Measurements from ENCODE around the gene TCN2.
"Not testable (repeated sequence)": the region's sequence is repeated elsewhere in the genome, so short reads cannot be mapped to it uniquely, and the experiment has no call there.

Gene TCN2

GRCh38 chr22:30565341-30565740 is 41.6 kb upstream of the TCN2 start:
- H3K36me3 ChIP-seq = no peaks in the 10 kb centered on the region
- no peak for TF ChIP-seq Cebpa-rat (IDR thresholded peaks at IDR 0.05)
- H3K9ac ChIP-seq = no peak overlapping the region
- H3K27me3 ChIP-seq = no peaks in the 10 kb centered on the region
- no peaks in the 10 kb centered on the region; a peak in 2 of 20 replicates for H3K4me1 ChIP-seq
- no peak overlapping the region for H3K4me2 ChIP-seq
- no peaks in the 10 kb centered on the region for H3K9me3 ChIP-seq (replicated peaks in 1 of 11)
- no peak overlapping the region for H3K4me3 ChIP-seq
- peaks cover 0 to 7% (median 0%) of the 10 kb centered on the region in 11 experiments; a peak in 2 of 22 replicates for H4K20me1 ChIP-seq
- no peak overlapping the region for H3K27ac ChIP-seq

GRCh38 chr22:30566125-30566524 is 40.8 kb upstream of the TCN2 start:
- TF ChIP-seq Cebpa-rat (IDR thresholded peaks at IDR 0.05) = no peak
- H4K20me1 ChIP-seq = peaks cover 0 to 7% (median 0%) of the 10 kb centered on the region in 11 experiments; a peak in 2 of 22 replicates
- no peak overlapping the region for H3K9ac ChIP-seq
- no peaks in the 10 kb centered on the region for H3K27me3 ChIP-seq
- no peak overlapping the region for H3K4me3 ChIP-seq
- no peak overlapping the region for H3K27ac ChIP-seq
- no peaks in the 10 kb centered on the region; a peak in 2 of 20 replicates for H3K4me1 ChIP-seq
- no peak overlapping the region for H3K4me2 ChIP-seq
- H3K9me3 ChIP-seq (replicated peaks in 1 of 11) = no peaks in the 10 kb centered on the region
- no peaks in the 10 kb centered on the region for H3K36me3 ChIP-seq

GRCh38 chr22:30567277-30567676 is 39.7 kb upstream of the TCN2 start:
- H3K36me3 ChIP-seq; H3K27me3 ChIP-seq; H3K4me3 ChIP-seq; H3K27ac ChIP-seq; H3K4me2 ChIP-seq; H3K9me3 ChIP-seq (replicated peaks in 1 of 11); H3K4me1 ChIP-seq; H3K9ac ChIP-seq: not testable (repeated sequence)
- peaks cover 0 to 14% (median 0%) of the 10 kb centered on the region in 11 experiments; a peak in 5 of 22 replicates for H4K20me1 ChIP-seq

- Histone ChIP-seq H3K27me3 (no peaks in the 10 kb centered on the region), H3K9me3 (replicated peaks in 1 of 11) (no peaks in the 10 kb centered on the region), H3K36me3 (no peaks in the 10 kb centered on the region), H4K20me1 (peaks cover 0 to 24% (median 7%) of the 10 kb centered on the region in 11 experiments; a peak in 14 of 22 replicates), H3K4me1 (no peaks in the 10 kb centered on the region; a peak in 1 of 20 replicates), H3K9ac (no peak overlapping the region), H3K27ac (no peak overlapping the region), H3K4me3 (no peak overlapping the region), H3K4me2 (no peak overlapping the region)
- TF ChIP-seq Cebpa-rat (IDR thresholded peaks at IDR 0.05) = no peak
Observed at GRCh38 chr22:30568137-30568805, 38.7 kb upstream of the TCN2 start.

GRCh38 chr22:30569674-30570202 is 37.2 kb upstream of the TCN2 start:
- Histone ChIP-seq H3K4me3 (no peak overlapping the region), H3K9me3 (replicated peaks in 1 of 11) (no peaks in the 10 kb centered on the region), H3K4me1 (no peaks in the 10 kb centered on the region), H3K36me3 (no peaks in the 10 kb centered on the region), H3K27ac (no peak overlapping the region), H3K4me2 (no peak overlapping the region), H4K20me1 (peaks cover 0 to 30% (median 19%) of the 10 kb centered on the region in 11 experiments; a peak in 17 of 22 replicates), H3K9ac (no peak overlapping the region), H3K27me3 (peaks cover 0 to 6% (median under 1%) of the 10 kb centered on the region in 11 experiments; a peak in 12 of 22 replicates)
- TF ChIP-seq Cebpa-rat (IDR thresholded peaks at IDR 0.05) = no peak

GRCh38 chr22:30572210-30572609 is 34.8 kb upstream of the TCN2 start:
- H3K27ac ChIP-seq = no peak overlapping the region
- no peak overlapping the region for H3K9ac ChIP-seq
- peaks cover 3 to 17% (median 10%) of the 10 kb centered on the region in 11 experiments; a peak in 14 of 22 replicates for H3K27me3 ChIP-seq
- no peak overlapping the region for H3K4me2 ChIP-seq
- H3K36me3 ChIP-seq = peaks cover 20 to 25% (median 23%) of the 10 kb centered on the region in 11 experiments
- TF ChIP-seq Cebpa-rat (IDR thresholded peaks at IDR 0.05) = no peak
- no peak overlapping the region for H3K4me3 ChIP-seq
- no peaks in the 10 kb centered on the region for H3K4me1 ChIP-seq
- H3K9me3 ChIP-seq (replicated peaks in 1 of 11) = no peaks in the 10 kb centered on the region
- H4K20me1 ChIP-seq = peaks cover 0 to 54% (median 44%) of the 10 kb centered on the region in 11 experiments; a peak in 20 of 22 replicates

- peaks cover 0 to 62% (median 52%) of the 10 kb centered on the region in 11 experiments; a peak in 20 of 22 replicates for H4K20me1 ChIP-seq
- no peak for TF ChIP-seq Cebpa-rat (IDR thresholded peaks at IDR 0.05)
Observed at GRCh38 chr22:30572840-30573593, 34.0 kb upstream of the TCN2 start.

GRCh38 chr22:30573594-30574094 is 33.3 kb upstream of the TCN2 start:
- no peak overlapping the region for H3K27ac ChIP-seq
- peaks cover 3 to 17% (median 10%) of the 10 kb centered on the region in 11 experiments; a peak in 14 of 22 replicates for H3K27me3 ChIP-seq
- H3K9ac ChIP-seq = no peak overlapping the region
- no peaks in the 10 kb centered on the region for H3K4me1 ChIP-seq
- peaks cover 35 to 39% (median 37%) of the 10 kb centered on the region in 11 experiments for H3K36me3 ChIP-seq
- H3K9me3 ChIP-seq (replicated peaks in 1 of 11) = no peaks in the 10 kb centered on the region
- no peak overlapping the region for H3K4me3 ChIP-seq
- H3K4me2 ChIP-seq = no peak overlapping the region
- H4K20me1 ChIP-seq = peaks cover 0 to 68% (median 57%) of the 10 kb centered on the region in 11 experiments; a peak in 20 of 22 replicates
- no peak for TF ChIP-seq Cebpa-rat (IDR thresholded peaks at IDR 0.05)

More at GRCh38 chr22:30572840-30573593, 34.0 kb upstream of the TCN2 start:
- Histone ChIP-seq H3K36me3 (peaks cover 28 to 33% (median 31%) of the 10 kb centered on the region in 11 experiments), H3K9me3 (replicated peaks in 1 of 11) (no peaks in the 10 kb centered on the region), H3K4me2 (no peak overlapping the region), H3K27me3 (peaks cover 3 to 17% (median 10%) of the 10 kb centered on the region in 11 experiments; a peak in 14 of 22 replicates), H3K9ac (no peak overlapping the region), H3K27ac (no peak overlapping the region), H3K4me3 (no peak overlapping the region), H3K4me1 (no peaks in the 10 kb centered on the region)
